ENCODE measurements around the gene AMOTL2.

GRCh38 chr3:134319931-134320330, 54.3 kb downstream of the AMOTL2 start:
- no peak for TF ChIP-seq CTCF (IDR thresholded peaks at IDR 0.05; ENCODE audit: insufficient read depth, low read length)
- TF ChIP-seq REST (IDR thresholded peaks at IDR 0.05; ENCODE audit: insufficient replicate concordance, low read depth) = no peak
- no peak for TF ChIP-seq POLR2AphosphoS5 (IDR thresholded peaks at IDR 0.05; ENCODE audit: low read depth)
- no peak for TF ChIP-seq GABPA (IDR thresholded peaks at IDR 0.05; ENCODE audit: low read depth)

Data from HL-60 (cell line).